H7 (cell line): ENCODE data around the gene KLF5. TPM values are rescaled to one million over a fixed set of nuclear protein-coding genes. Genes with fewer than 3 reads are reported as not detected.

ENCODE experiments used
- DNase-seq: peaks from one replicate; pipeline ENCODE4 v3.0.0; 2012
- H3K27me3 ChIP-seq: 2 replicates; pipeline ENCODE4 v1.6.0; 2011; ENCODE audit warnings: mild to moderate bottlenecking, low read length; ENCODE audit not compliant: control insufficient read depth, insufficient read depth
- H3K36me3 ChIP-seq: replicated peaks from 2 replicates; pipeline ENCODE4 v1.5.1; 2011; ENCODE audit warnings: low read length; ENCODE audit not compliant: control insufficient read depth, insufficient read depth
- H3K4me3 ChIP-seq: 2 replicates; pipeline ENCODE4 v1.5.1; 2011; ENCODE audit warnings: low read depth, mild to moderate bottlenecking, control low read depth, low read length, moderate library complexity; ENCODE audit not compliant: insufficient read depth
- total RNA-seq: library from RNA; depleted of rRNA; stranded (reverse); fragments of >200 nt; shearing (Covaris generic); gene quantifications from 2 replicates; pipeline ENCODE4 v1.2.3, GENCODE V29; 2014

The KLF5 gene
- total RNA-seq, 1 experiment from 2014 or later = 3.8 TPM

DNA sequence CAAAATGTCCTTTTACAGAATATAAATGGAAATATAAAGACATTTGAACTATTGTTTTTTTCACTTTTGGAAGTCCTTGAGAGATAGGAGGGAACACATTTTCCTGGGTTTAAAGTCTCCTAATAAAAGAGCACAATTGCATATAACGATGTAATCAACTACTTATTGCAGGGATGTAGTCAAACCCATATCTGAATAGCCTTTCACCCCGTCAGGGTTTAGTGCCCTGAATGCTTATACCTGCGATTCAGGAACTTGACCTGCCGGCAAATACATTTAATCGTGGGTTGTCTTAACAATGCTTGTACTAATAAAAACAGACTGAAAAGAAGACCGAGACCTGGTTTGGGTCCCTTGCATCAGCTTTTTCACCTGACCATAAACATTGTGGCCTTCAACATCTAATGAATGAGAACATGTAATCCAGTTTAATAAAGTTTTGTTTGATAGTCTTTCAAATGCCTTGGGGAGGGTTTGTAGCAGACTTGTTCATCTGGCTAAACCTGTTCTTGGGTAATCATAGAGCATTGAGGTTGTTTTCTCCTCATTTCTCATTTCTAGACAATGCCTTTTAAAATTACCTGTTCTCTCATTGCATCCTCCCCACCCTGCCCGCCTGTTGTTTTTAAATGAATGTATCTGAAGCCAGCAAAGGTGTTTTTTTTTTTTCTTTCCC is 7.0 kb downstream of the KLF5 start:
- peaks cover 15% of the 10 kb centered on the region for H3K27me3 ChIP-seq
- H3K4me3 ChIP-seq = no peak overlapping the region
- no peaks in the 10 kb centered on the region; the same call in 1 of the 2 replicates for H3K36me3 ChIP-seq
- no peak for DNase-seq

DNA sequence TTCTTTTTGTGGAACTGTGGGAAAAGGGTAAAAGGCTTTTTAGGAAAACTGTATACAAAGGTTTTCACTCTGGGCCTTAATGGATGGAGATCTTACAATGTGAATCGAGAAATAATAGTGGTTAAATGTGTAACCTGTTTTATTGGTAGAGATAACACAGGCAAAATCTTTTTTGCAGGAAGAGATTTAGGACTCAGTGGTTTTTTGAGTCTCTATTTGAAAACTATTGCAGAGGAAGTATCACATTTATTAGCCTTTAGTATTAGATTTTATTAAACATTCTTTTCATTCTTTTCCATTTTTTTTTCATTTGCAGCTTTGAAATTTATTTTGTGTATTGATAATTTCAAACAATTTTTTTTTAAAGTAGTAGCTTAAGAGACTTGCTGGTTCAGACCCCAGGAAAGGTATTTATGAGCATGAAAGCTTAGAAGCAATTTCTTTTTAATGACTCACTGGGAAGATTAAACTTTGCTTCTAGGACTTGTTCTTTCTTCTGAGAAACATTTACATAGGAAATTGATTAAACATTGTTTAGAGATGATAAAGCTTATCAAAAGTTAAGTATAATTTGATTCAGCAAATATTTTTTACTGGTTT is 10.5 kb downstream of the KLF5 start:
- Histone ChIP-seq H3K4me3 (no peak overlapping the region), H3K36me3 (no peaks in the 10 kb centered on the region), H3K27me3 (no peaks in the 10 kb centered on the region)
- no peak for DNase-seq

DNA sequence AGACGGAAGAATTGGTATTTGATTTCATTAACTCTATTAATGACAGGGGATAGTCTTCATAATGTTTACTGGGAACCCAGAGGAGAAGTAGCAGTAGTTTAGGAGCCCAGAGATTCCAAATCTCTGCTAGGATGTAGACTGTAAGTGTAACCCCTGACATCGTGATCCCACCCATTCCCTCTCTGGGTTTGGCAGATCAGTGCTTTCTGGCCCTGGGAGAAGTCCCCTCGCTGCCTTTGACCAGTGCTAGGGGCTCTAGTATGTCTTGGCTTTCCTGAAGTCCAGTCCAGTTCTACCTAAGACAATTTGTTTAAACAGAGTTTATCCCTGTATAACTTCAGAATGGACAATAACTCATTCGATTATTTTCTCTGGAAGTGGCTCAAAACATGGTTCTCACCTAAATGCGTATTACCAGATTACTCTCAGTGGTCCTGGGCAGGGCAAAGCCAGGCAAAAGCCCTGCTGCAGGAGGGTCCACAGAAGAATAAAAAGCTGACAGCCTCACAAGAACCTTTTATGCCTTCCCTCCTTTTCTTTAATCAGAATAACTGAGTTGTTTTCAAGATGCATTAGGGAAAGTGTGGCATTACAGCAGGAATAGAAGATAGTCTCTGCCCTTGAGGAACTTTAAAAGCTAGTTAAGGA is 11.8 kb downstream of the KLF5 start:
- Histone ChIP-seq H3K36me3 (no peaks in the 10 kb centered on the region), H3K4me3 (no peak overlapping the region), H3K27me3 (peaks cover 3% of the 10 kb centered on the region; the same call in 1 of the 2 replicates)
- DNase-seq = no peak

DNA sequence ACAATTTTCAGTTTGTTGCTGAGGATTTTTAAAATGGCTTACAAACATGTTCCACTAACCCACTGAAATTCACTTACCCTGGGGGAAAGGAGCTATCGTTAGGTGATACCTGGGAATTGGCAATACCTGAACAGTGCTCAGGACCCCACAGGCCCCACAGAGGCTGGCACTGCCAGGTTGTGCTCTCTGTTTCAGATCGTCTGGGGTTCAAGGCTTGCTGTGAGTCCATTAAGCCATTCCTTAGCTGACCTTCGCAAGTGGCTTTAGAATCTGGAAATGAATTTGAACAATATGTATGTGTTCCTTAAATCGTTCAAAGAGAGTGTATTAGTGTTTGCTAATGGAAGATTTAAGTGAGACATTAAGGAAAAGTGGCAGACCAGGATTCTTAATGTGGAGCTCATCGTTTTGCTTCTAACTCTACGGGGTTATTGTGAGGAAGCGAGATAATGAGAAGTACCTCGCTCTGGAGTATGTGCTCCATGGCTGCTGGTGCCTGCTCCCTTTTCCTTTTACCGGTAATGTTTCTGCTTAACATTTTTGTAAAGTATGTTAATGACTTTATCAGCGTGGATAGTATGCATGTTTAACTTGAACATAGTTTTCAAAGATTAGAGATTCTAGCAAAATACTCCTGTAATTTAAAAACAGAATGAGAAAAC is 13.6 kb downstream of the KLF5 start:
- H3K27me3 ChIP-seq = peaks cover 3% of the 10 kb centered on the region; the same call in 1 of the 2 replicates
- H3K4me3 ChIP-seq = no peak overlapping the region
- no peak for DNase-seq
- no peaks in the 10 kb centered on the region for H3K36me3 ChIP-seq

DNA sequence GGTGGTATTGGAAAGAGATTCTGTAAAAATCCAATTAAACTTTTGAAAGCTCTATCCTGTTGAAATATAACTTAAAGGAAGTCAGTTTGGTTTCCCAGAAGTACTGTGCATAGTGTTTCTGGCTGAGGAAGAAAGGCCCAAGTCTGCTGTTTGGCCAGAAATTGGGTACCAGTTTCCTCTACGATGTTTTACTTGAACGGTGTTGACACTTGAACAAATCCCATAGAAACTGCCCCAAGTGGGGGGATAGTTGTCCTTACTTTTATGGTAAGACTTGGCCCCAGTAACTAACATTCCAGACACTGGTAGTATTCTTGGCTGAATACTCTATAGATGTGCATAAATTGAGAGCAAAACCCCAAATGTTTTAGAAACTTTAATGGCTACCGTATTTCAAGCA is 14.2 kb downstream of the KLF5 start:
- Histone ChIP-seq H3K4me3 (no peak overlapping the region), H3K27me3 (peaks cover 3% of the 10 kb centered on the region; the same call in 1 of the 2 replicates), H3K36me3 (no peaks in the 10 kb centered on the region)
- no peak for DNase-seq

DNA sequence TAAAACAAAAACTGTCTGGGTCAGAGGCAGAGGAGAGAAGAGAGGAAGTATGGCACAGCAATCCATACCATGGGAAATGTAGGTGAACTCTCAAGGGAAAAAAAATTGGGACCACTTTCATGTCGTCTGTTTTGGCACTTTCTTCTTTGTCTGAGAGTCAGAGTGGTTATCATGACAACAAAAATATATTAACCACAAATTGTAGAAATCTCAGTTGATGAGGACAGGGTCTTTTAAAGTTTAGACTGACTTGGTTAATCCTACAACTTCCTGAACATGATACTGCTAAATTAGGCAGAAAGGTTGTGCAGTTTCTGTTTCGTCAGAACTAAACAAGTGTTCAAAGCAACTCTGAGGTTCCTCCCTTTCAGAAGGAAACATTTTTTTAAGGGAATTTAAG is 15.2 kb downstream of the KLF5 start:
- no peaks in the 10 kb centered on the region for H3K36me3 ChIP-seq
- peaks cover 3% of the 10 kb centered on the region; the same call in 1 of the 2 replicates for H3K27me3 ChIP-seq
- H3K4me3 ChIP-seq = no peak overlapping the region
- no peak for DNase-seq

DNA sequence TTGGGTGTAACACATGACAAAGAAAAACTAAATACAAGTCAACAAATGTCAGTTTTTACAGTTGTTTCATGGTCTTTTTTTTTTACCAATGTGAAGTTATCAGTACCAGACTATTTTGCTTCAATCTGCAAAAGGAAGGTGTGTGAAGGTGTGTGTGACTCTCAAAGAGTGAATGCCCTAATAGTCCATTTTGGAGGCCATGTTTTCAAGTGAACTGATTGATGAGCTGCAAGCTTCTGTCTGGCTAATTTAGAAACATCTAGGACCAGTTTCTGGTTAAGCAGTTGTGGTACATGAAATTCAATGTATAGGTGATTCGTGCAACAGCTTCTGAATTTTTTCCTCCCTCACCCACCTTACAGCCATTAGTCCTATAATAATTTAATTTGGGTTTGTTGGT is 16.1 kb downstream of the KLF5 start:
- Histone ChIP-seq H3K4me3 (no peak overlapping the region), H3K36me3 (no peaks in the 10 kb centered on the region), H3K27me3 (peaks cover 3% of the 10 kb centered on the region; the same call in 1 of the 2 replicates)
- no peak for DNase-seq

DNA sequence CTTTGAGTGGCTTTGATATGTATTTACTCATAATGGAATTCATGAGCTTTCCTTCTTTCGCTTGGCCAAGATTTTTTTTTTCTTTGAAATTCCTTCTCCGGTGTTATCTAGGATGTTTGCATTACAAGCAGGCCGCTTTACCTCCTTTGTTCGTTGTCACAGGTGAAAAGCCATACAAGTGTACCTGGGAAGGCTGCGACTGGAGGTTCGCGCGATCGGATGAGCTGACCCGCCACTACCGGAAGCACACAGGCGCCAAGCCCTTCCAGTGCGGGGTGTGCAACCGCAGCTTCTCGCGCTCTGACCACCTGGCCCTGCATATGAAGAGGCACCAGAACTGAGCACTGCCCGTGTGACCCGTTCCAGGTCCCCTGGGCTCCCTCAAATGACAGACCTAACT is 16.7 kb downstream of the KLF5 start:
- peaks cover 3% of the 10 kb centered on the region; the same call in 1 of the 2 replicates for H3K27me3 ChIP-seq
- peak overlapping the region; percentile 6; the same call in 1 of the 2 replicates for H3K4me3 ChIP-seq
- peak; percentile 46 for DNase-seq
- no peaks in the 10 kb centered on the region for H3K36me3 ChIP-seq

DNA sequence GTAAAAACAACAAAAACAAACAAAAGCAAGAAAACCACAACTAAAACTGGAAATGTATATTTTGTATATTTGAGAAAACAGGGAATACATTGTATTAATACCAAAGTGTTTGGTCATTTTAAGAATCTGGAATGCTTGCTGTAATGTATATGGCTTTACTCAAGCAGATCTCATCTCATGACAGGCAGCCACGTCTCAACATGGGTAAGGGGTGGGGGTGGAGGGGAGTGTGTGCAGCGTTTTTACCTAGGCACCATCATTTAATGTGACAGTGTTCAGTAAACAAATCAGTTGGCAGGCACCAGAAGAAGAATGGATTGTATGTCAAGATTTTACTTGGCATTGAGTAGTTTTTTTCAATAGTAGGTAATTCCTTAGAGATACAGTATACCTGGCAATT is 17.1 kb downstream of the KLF5 start:
- Histone ChIP-seq H3K4me3 (peak overlapping the region; percentile 6; the same call in 1 of the 2 replicates), H3K36me3 (no peaks in the 10 kb centered on the region), H3K27me3 (peaks cover 3% of the 10 kb centered on the region; the same call in 1 of the 2 replicates)
- DNase-seq = no peak

DNA sequence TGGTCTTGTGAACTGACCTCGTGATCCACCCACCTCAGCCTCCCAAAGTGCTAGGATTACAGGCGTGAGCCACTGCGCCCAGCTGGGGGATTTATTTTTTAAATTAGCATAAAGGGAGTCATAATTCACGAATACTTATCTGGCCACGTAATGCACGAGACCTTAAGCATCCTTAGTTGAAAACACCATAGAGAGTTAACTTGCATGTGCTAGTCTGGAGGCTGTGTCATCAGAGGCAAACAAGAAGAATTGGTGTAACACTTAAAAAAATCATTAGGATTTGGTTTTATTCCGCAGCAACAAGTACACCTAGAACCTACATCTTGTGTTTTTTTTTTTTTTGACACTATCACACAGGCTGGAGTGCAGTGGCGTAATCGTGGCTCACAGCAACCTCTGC is 19.1 kb downstream of the KLF5 start:
- peaks cover 3% of the 10 kb centered on the region; the same call in 1 of the 2 replicates for H3K27me3 ChIP-seq
- DNase-seq = no peak
- no peaks in the 10 kb centered on the region for H3K36me3 ChIP-seq
- no peak overlapping the region for H3K4me3 ChIP-seq

DNA sequence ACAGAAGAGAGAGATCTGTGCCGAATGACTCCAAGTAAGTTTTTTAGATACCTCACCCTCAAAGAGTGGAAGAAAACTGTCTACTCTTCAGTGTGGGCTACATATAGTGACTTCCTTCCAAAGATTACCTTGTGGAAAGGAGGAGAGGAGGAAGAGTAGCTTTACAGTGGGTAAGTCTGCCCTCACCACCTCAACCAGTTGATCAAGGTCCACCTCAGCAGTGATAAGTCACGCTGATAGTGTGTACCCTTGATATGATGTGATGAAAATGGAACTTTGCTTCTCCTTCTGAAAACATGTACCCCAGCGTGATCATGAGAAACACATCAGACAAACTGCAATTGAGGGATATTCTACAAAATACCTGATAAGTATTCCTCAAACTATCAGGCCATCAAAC is 20.6 kb downstream of the KLF5 start:
- DNase-seq = no peak
- Histone ChIP-seq H3K27me3 (peaks cover 3% of the 10 kb centered on the region; the same call in 1 of the 2 replicates), H3K36me3 (no peaks in the 10 kb centered on the region), H3K4me3 (no peak overlapping the region)

DNA sequence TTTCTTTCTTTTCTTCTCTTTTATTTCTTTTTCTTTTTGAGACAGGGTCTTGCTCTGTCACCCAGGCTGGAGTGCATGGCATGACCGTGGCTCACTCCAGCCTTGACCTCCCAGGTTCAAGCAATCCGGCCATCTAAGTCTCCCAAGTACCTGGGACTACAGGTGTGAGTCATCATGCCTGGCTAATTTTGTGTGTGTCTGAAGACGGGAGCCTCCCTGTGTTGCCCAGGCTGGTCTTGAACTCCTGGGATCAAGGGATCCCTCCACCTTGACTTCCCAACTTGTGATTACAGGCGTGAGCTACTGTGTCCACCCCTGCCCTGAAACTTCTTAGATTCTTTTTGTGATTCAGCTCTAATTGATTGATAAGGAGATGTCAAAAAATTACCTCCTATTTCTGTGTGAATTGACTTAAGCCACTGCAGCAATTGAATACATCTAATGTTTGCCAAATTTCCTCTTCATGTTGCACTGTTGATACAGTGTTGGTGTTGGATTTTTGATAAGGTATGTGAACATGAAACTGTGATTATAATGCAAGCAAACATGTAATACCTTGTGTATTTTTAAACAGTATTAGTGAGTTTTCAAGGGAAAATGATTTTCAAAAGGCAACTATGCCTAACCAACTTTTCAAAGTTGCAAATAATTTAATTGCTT is 22.6 kb downstream of the KLF5 start:
- no peak for DNase-seq
- no peaks in the 10 kb centered on the region for H3K36me3 ChIP-seq
- no peaks in the 10 kb centered on the region for H3K27me3 ChIP-seq
- H3K4me3 ChIP-seq = no peak overlapping the region

DNA sequence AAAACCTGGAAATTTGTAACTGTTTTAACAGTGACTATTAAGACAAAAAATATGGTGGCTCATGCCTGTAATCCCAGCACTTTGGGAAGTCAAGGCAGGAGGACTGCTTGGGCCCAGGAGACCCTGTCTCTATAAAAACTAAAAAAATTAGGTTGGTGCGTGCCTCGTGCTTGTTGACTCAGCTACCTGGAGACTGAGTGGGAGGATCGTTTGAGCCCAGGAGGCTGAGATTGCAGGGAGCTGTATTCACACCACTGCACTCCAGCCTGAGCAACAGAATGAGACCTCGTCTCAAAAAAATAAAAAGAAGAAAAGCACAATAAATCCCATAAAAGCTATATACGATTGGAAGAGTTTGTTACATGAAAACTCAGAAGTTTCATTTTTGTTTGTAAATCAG is 23.7 kb downstream of the KLF5 start:
- no peak for DNase-seq
- no peaks in the 10 kb centered on the region for H3K36me3 ChIP-seq
- no peaks in the 10 kb centered on the region for H3K27me3 ChIP-seq
- no peak overlapping the region for H3K4me3 ChIP-seq

DNA sequence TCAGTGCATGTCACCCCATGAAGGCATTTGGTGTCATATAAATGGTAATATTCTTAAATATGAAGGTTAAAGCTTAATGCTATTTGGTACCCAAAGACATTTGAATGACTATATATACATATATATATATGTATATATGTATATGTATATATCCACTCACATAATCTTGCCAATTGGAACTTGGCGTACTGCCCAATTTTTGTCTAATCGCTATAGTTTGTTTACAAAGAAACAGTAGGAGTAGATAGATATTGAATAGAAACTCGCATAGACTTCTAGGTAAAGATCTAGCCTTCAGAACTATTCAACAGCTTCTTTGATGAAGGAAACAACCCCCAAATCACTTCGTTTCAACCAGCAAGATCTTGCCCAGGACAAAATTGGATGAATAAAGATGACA is 24.1 kb downstream of the KLF5 start:
- DNase-seq = no peak
- Histone ChIP-seq H3K36me3 (no peaks in the 10 kb centered on the region), H3K27me3 (no peaks in the 10 kb centered on the region), H3K4me3 (no peak overlapping the region)
